Naive B cell (primary cell): ENCODE measurements around the gene ZNF423. TPM values are rescaled to one million over a fixed set of nuclear protein-coding genes. Genes with fewer than 3 reads are reported as not detected.
A peak's percentile ranks its signal among the peaks of the same experiment; 100 is the strongest.

ENCODE experiments used
- ATAC-seq, 2 donors: fragments of 150-1000 bp; cut with Tn5 transposase; 2 replicates each; pipeline ENCODE4 v1.10.0; 2021; ENCODE audit warnings: low read depth in 2 of 2, mild to moderate bottlenecking in 2 of 2, moderate library complexity in 2 of 2
- DNase-seq: peaks from one replicate; pipeline ENCODE4 v3.0.0; 2022
- H3K27ac Mint-ChIP-seq, 6 donors: one replicate each; pipeline ENCODE4 v1.8.0; 2020 to 2022; ENCODE audit warnings: mild to moderate bottlenecking in 6 of 6, mixed read lengths in 6 of 6, moderate library complexity in 5 of 6, inconsistent platforms in 2 of 6
- H3K27me3 Mint-ChIP-seq, 3 donors: one replicate each; pipeline ENCODE4 v1.8.0; 2021 to 2022; ENCODE audit warnings: mixed read lengths in 3 of 3, mild to moderate bottlenecking in 1 of 3
- H3K36me3 Mint-ChIP-seq, 2 donors: one replicate each; pipeline ENCODE4 v1.8.0; 2020 to 2022; ENCODE audit warnings: mixed read lengths in 2 of 2, inconsistent platforms in 1 of 2, mild to moderate bottlenecking in 1 of 2
- H3K4me1 Mint-ChIP-seq, 3 donors: one replicate each; pipeline ENCODE4 v1.8.0; 2020 to 2022; ENCODE audit warnings: mixed read lengths in 3 of 3, inconsistent platforms in 1 of 3, mild to moderate bottlenecking in 1 of 3, moderate library complexity in 1 of 3
- H3K4me3 Mint-ChIP-seq, 8 donors: one replicate each; pipeline ENCODE4 v1.8.0; 2020 to 2022; ENCODE audit warnings: mild to moderate bottlenecking in 8 of 8, mixed read lengths in 8 of 8, moderate library complexity in 8 of 8, inconsistent platforms in 2 of 8
- H3K9me3 Mint-ChIP-seq, 7 donors: one replicate each; pipeline ENCODE4 v1.8.0; 2020 to 2022; ENCODE audit warnings: mixed read lengths in 7 of 7, mild to moderate bottlenecking in 5 of 7, inconsistent platforms in 2 of 7, moderate library complexity in 1 of 7
- polyA plus RNA-seq, 6 donors: library from polyadenylated mRNA; unstranded; fragments of 300-500 nt; fragmentation: Illumina TruSeq; gene quantifications; one replicate each; pipeline ENCODE4 v1.2.3, GENCODE V29; 2021; ENCODE audit warnings: low read depth in 6 of 6

Gene ZNF423
- polyA plus RNA-seq, 6 donors from 2014 or later: not detected

GRCh38 chr16:49440156-49441065, 415.5 kb downstream of the ZNF423 start:
- Mint-ChIP-seq H3K9me3 (no peaks in the 10 kb centered on the region), H3K27me3 (peaks cover 4 to 14% (median 6%) of the 10 kb centered on the region in 3 donors), H3K36me3 (no peaks in the 10 kb centered on the region), H3K4me3 (peak overlapping the region in 6 of 8 donors; percentile 37 to 83 (median 66)), H3K27ac (peak overlapping the region in 5 of 6 donors; percentile 16 to 87 (median 64)), H3K4me1 (peaks cover 10 to 30% (median 28%) of the 10 kb centered on the region in 3 donors)
- ATAC-seq (no peak), DNase-seq (no peak)

DNA sequence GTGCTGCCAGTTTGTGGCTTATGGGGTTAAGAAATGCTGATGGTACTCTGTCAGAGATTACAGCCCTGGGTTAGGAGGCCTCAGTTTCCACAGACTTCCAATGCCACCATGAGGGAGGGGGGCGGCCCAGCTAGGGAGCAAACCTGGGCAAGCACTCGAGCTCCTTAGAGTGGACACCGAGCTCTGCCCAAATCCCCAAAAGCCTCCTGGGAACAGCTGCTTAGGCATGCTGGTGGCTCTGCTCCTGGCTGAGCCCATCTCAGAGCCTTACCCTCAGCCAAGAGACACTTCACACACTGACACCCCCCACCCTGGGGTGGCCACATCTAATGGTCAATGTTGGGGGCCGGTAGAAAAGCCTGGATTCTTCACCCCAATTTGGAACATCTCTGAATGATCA, 416.2 kb downstream of the ZNF423 start:
- peak overlapping the region in 1 of 8 donors; percentile 25 for H3K4me3 Mint-ChIP-seq
- H3K27ac Mint-ChIP-seq: peak overlapping the region in 1 of 6 donors; percentile 6
- H3K36me3 Mint-ChIP-seq: no peaks in the 10 kb centered on the region
- ATAC-seq (no peak), DNase-seq (no peak)
- H3K9me3 Mint-ChIP-seq: no peaks in the 10 kb centered on the region
- peaks cover 4 to 17% (median 6%) of the 10 kb centered on the region in 3 donors for H3K27me3 Mint-ChIP-seq
- peaks cover 10 to 30% (median 28%) of the 10 kb centered on the region in 3 donors for H3K4me1 Mint-ChIP-seq

GRCh38 chr16:49439050-49439449, 416.9 kb downstream of the ZNF423 start:
- Mint-ChIP-seq H3K4me3 (peak overlapping the region in 1 of 8 donors; percentile 42), H3K27me3 (peaks cover 4 to 21% (median 6%) of the 10 kb centered on the region in 3 donors), H3K27ac (no peak overlapping the region), H3K36me3 (no peaks in the 10 kb centered on the region), H3K9me3 (no peaks in the 10 kb centered on the region), H3K4me1 (peaks cover 10 to 30% (median 28%) of the 10 kb centered on the region in 3 donors)
- ATAC-seq (no peak), DNase-seq (no peak)

Other genes with a start within 250 kb of the ZNF423 start
- gene CNEP1R1, start 169.1 kb upstream of the ZNF423 start, polyA plus RNA-seq: 10 to 100 TPM; 13.2 to 16.6 (median 14.2) TPM
- gene HEATR3, start 209.9 kb upstream of the ZNF423 start, polyA plus RNA-seq: 1 to 10 TPM; 2.3 to 5.7 (median 4.1) TPM